ENCODE data around the gene WDR11.

WDR11 gene

DNA sequence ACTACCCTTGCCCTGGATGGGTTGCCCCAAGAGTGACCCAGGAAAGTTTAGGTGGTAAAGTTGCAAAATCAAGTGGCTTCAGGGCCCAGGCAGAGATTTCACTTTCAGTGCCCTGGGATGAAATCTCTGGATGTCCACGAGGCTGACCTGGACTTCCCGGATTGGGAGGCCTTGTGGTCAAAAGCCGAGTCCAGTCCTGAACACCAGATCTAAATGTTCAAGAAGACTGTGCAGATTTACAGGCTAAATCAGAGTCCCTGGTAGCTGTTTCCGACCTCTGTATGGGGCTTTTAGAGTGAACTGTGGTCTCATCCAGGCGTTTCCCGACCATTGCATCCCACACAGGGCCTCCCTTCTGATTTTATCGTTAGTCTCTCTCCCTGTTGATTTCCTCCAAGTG lies 95.3 kb downstream of the WDR11 start:
- no peak for DNase-seq

DNA sequence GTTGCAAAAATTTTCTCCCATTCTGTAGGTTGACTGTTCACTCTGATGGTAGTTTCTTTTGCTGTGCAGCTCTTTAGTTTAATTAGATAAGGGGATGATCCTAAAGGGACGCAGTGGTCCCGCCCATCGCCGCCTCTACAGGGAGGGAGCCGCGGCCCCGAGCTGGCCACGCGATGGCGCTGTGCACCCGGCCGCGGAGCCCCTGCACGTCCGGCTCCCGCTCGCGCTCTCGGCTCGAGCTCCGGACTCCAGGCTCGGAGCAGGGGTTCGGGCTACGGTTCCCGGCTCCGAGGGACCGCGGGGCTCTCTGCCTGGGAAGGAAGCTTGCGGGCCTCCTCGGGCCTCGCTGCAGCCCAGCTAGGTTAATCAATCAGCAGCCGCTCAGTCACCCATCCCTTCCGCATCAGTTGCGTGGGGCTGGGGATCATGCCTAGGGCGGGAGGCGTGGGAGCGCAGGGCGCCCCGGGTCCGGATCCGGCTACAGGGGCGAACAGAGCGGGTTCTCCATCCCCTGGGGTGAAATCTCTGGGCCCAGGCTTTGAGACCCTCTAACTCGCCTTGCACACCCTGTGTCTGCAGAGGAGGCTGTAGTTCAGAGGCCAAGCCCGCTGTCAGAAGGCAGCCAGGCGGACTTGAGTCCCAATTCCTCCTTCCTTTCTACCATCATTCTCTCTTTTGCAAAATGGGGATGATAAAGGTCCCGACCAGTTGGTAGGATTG lies 97.9 kb downstream of the WDR11 start:
- peak; percentile 91 for DNase-seq

DNA sequence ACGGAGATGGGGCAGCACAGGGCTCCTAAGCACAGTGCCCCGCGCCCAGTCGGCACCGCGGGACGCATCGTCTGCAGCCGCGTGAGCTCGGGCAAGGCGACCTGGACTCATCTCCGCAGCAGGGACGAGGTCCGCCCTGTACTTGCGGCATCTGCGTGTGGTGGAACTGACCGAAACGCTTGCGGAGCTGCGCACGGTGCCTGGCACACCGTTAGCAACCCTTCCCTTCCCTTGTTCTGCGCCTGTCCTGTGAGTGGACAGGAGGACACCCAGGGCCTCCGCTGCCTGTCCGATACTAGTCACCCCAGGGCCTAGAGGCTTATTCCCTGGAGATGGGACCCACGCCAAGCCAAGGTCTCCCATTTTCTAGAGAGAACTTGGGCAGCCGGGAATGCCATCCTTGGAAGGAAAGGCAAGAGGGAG lies 98.5 kb downstream of the WDR11 start:
- DNase-seq: no peak

DNA sequence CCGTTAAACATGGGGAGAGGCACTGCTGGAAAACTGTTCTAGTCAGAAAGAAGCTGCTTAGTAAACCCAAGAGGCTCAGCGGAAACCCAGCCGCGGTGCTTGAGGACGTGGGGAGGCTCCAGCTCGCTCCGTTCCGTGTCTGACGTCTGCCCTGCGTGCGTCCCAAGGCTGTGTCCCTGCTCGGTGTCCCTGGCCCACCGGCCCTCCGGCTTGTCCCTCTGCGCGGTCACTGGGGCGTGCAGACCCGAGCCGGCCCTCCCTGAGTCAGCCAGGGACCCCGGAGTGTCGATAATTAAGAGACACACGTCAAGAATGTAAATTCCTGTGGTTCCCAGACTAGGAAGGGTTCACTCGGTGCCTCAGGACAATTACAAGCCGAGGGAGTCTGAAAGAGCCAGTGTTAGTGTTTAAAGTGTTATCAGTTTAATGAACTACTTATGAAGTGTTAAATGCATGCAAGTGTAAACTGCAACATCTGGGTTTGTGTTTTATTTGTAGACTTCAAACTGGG lies 98.9 kb downstream of the WDR11 start:
- DNase-seq: peak; percentile 65

DNA sequence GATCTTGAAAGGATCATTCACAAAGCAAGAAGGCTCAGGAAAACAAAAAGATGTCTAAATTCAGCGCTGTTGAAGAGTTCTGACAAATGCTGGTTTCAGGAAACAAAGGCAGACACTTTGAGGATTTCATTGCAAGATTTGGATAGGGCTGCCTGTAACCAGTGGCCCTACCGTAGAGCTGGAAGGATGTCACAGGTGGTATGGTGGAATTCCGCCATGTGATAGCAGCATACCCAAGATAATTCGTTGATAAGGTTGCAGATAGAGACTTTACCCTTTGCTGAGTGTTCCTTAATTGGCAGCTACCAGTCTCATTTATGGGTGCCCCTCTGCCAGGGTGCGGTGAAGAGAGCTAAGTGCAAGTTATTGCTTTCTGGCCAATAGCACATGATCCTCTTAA lies 100.1 kb downstream of the WDR11 start:
- no peak for DNase-seq

DNA sequence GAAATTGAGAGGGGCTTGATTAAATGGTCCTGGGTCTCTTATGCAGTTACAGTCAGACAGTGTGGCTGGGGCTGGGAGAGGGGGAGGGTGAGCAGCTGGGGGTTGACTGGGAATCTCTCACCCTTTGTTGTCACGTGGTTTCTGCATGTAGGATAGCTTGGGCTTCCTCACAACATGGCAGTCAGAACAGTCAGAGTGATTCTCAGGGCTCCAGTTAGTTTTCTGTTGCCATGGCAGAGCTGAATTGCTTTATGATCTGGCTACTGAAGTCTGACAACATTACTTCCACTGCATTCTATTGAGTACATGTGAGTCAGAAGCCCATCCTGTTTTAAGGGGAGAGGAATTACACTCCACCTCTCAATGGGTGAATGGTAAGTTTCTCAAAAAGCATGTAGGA lies 102.7 kb downstream of the WDR11 start:
- DNase-seq: no peak

All from retina (tissue), 1 donor.